ENCODE measurements around the gene IL23R. TPM values are rescaled to one million over a fixed set of nuclear protein-coding genes. Genes with fewer than 3 reads are reported as not detected.

Gene IL23R
- total and polyA plus RNA-seq, 8 donors, result 0.06 to 0.31 (median 0.13) TPM; not detected in 3

GRCh38 chr1:67262735-67263134 is 96.5 kb downstream of the IL23R start:
- no peak for TF ChIP-seq CTCF (IDR thresholded peaks at IDR 0.05)
- Histone ChIP-seq H3K27ac (no peak overlapping the region), H3K4me1 (no peaks in the 10 kb centered on the region), H3K9me3 (no peaks in the 10 kb centered on the region), H3K4me3 (no peak overlapping the region), H3K27me3 (no peaks in the 10 kb centered on the region), H3K36me3 (no peaks in the 10 kb centered on the region)
- ATAC-seq (no peak), DNase-seq (no peak)
- intact Hi-C loops (cut with DNase I), result no loop called here

GRCh38 chr1:67264152-67264551 is 97.9 kb downstream of the IL23R start:
- TF ChIP-seq CTCF (IDR thresholded peaks at IDR 0.05), result no peak
- Histone ChIP-seq H3K27ac (no peak overlapping the region), H3K4me3 (no peak overlapping the region), H3K4me1 (no peaks in the 10 kb centered on the region), H3K36me3 (no peaks in the 10 kb centered on the region), H3K9me3 (no peaks in the 10 kb centered on the region), H3K27me3 (no peaks in the 10 kb centered on the region)
- intact Hi-C loops (cut with DNase I), result no loop called here
- DNase-seq, result no peak
- ATAC-seq, result no peak

- Histone ChIP-seq H3K27ac (no peak overlapping the region), H3K4me1 (no peaks in the 10 kb centered on the region), H3K9me3 (no peaks in the 10 kb centered on the region), H3K27me3 (no peaks in the 10 kb centered on the region), H3K36me3 (no peaks in the 10 kb centered on the region), H3K4me3 (no peak overlapping the region)
- TF ChIP-seq CTCF (IDR thresholded peaks at IDR 0.05), result no peak
- no peak for DNase-seq
- intact Hi-C loops (cut with DNase I), result no loop called here
- no peak for ATAC-seq
Measured at GRCh38 chr1:67264899-67265298, 98.6 kb downstream of the IL23R start.

- ATAC-seq (no peak), DNase-seq (no peak)
- Histone ChIP-seq H3K4me1 (no peaks in the 10 kb centered on the region), H3K27ac (no peak overlapping the region), H3K36me3 (no peaks in the 10 kb centered on the region), H3K27me3 (no peaks in the 10 kb centered on the region), H3K4me3 (no peak overlapping the region), H3K9me3 (peaks cover 0 to 11% of the 10 kb centered on the region in 2 donors)
- TF ChIP-seq CTCF (IDR thresholded peaks at IDR 0.05), result no peak
- intact Hi-C loops (cut with DNase I), result no loop called here
Measured at GRCh38 chr1:67269061-67269460, 102.8 kb downstream of the IL23R start.

- H3K4me1 ChIP-seq, result no peaks in the 10 kb centered on the region
- H3K27ac ChIP-seq, result no peak overlapping the region
- no peaks in the 10 kb centered on the region for H3K36me3 ChIP-seq
- no peak for TF ChIP-seq CTCF (IDR thresholded peaks at IDR 0.05)
- no peaks in the 10 kb centered on the region for H3K27me3 ChIP-seq
- DNase-seq (no peak), ATAC-seq (no peak)
- H3K9me3 ChIP-seq, result peaks cover 0 to 11% of the 10 kb centered on the region in 2 donors
- intact Hi-C loops (cut with DNase I), result no loop called here
- H3K4me3 ChIP-seq, result no peak overlapping the region
Measured at GRCh38 chr1:67270541-67270940, 104.3 kb downstream of the IL23R start.
